NCI-H524 (cell line): ENCODE measurements around the gene RIPPLY3.

Experiments used
- DNase-seq, 2 experiments: peaks; one replicate each; lab custom pipeline; 2025; lab: John Stamatoyannopoulos, UW

The RIPPLY3 gene

GRCh38 chr21:37006486-37007291 is at the start of gene RIPPLY3:
Gene RIPPLY3 (plus strand): TSS chr21:37006702. CDS start chr21:37006773, 71 bp downstream.
- DNase-seq: peak in 1 of 2 experiments; percentile 46

GRCh38 chr21:36959020-36959835 is 47.3 kb upstream of the RIPPLY3 start:
- no peak for DNase-seq

GRCh38 chr21:36960676-36961284 is 45.7 kb upstream of the RIPPLY3 start:
- DNase-seq: no peak

- no peak for DNase-seq
Measured at GRCh38 chr21:36962098-36962780, 44.3 kb upstream of the RIPPLY3 start.

- no peak for DNase-seq
Measured at GRCh38 chr21:36964398-36964797, 42.1 kb upstream of the RIPPLY3 start.

GRCh38 chr21:36964827-36965719 is 41.4 kb upstream of the RIPPLY3 start:
- no peak for DNase-seq

GRCh38 chr21:36965720-36966065 is 40.8 kb upstream of the RIPPLY3 start:
- DNase-seq: no peak

GRCh38 chr21:36966066-36966820 is 40.3 kb upstream of the RIPPLY3 start, which contains the start of gene HLCS:
Gene HLCS (minus strand): TSS chr21:36966669. CDS start chr21:36966638, 31 bp downstream.
- DNase-seq: peak; percentile 60 to 76

GRCh38 chr21:36966821-36967768 is 39.4 kb upstream of the RIPPLY3 start:
- peak; percentile 33 to 66 for DNase-seq

GRCh38 chr21:36968414-36968813 is 38.1 kb upstream of the RIPPLY3 start:
- DNase-seq: no peak

GRCh38 chr21:36968976-36969375 is 37.5 kb upstream of the RIPPLY3 start:
- DNase-seq: no peak

- no peak for DNase-seq
Measured at GRCh38 chr21:36973986-36974850, 32.3 kb upstream of the RIPPLY3 start.

GRCh38 chr21:36974851-36975192 is 31.7 kb upstream of the RIPPLY3 start:
- DNase-seq: no peak

- no peak for DNase-seq
Measured at GRCh38 chr21:36976228-36976861, 30.2 kb upstream of the RIPPLY3 start.

- DNase-seq: peak; percentile 73 to 87
Measured at GRCh38 chr21:36976882-36977651, 29.4 kb upstream of the RIPPLY3 start.

- peak in 1 of 2 experiments; percentile 58 for DNase-seq
Measured at GRCh38 chr21:36980280-36981048, 26.0 kb upstream of the RIPPLY3 start.
